ENCODE results near the gene SPATA31D4.
"Not testable (repeated sequence)": the region's sequence is repeated elsewhere in the genome, so short reads cannot be mapped to it uniquely, and the experiment has no call there.

SPATA31D4 gene

DNA sequence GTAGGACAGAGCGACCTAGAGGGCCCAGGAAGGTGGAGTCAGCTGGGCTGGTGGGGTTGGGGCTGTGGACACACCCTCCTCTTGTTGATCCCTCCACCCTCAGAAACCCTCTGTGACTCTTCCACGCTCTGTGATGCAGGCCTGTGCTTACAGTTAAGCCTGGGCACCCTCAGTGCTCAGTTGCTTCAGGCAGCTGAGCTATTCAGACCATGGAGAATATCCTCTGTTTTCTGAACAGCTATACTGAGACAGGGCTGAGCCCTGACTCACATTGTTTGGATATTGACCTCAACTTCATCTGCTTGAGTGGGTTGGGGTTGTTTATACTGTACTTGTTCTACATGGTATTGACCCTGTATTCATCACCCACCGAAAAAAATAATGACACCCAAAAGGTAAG is at the start of gene SPATA31D4:
Gene SPATA31D4 (plus strand): TSS at position 124 of the 400 bp plus-strand sequence. CDS start 86 bp downstream, at position 210.
- DNase-seq (ENCODE audit: extremely low read depth in 1 of 2, low read depth in 1 of 2), result not testable (repeated sequence)

- no peak for DNase-seq (ENCODE audit: extremely low read depth in 1 of 2, low read depth in 1 of 2)
Observed at GRCh38 chr9:81878530-81878929, 49.7 kb upstream of the SPATA31D4 start.

GRCh38 chr9:81879501-81879916 is 48.7 kb upstream of the SPATA31D4 start:
- DNase-seq (ENCODE audit: extremely low read depth in 1 of 2, low read depth in 1 of 2), result no peak

DNA sequence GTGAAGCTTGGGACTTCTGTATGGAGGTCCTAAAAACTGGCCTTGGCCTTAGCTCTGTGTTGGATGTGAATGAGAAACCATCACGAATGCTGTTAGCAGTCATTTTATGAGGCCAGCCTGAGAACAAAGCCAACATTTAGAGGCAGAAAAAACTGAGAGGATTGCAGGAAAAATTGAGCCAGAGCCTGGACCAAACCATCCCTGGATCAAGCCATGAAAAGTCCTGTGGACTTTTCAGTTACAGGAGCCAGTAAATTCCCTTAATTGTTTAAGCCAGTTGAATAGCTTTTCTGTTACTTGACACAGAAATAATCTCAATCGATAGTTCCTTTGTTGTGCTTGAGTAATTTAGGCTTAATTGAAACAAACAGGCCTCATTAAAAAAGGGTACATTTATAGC is 42.6 kb upstream of the SPATA31D4 start:
- no peak for DNase-seq (ENCODE audit: extremely low read depth in 1 of 2, low read depth in 1 of 2)

- no peak for DNase-seq (ENCODE audit: extremely low read depth in 1 of 2, low read depth in 1 of 2)
Observed at GRCh38 chr9:81886665-81887064, 41.6 kb upstream of the SPATA31D4 start.

- no peak for DNase-seq (ENCODE audit: extremely low read depth in 1 of 2, low read depth in 1 of 2)
Observed at GRCh38 chr9:81890104-81890503, 38.1 kb upstream of the SPATA31D4 start.

DNA sequence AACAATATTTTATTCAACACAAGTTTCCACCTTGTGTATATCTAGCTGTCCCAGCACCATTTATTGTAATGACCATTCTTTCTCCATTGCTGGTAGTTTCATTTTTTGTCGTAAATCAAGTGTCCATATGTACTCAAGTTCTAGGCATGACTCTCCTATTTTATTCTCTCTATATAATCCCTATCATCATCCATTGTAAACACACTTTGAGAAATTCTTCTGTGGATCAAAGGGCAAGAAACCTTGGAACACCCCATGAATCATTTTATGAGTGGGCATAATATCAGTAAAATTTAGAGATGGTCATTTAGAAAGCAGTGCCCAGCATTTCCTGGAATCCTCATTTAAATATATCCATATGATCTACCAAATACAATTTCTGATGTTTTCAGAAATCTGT is 35.8 kb upstream of the SPATA31D4 start:
- no peak for DNase-seq (ENCODE audit: extremely low read depth in 1 of 2, low read depth in 1 of 2)

- no peak for DNase-seq (ENCODE audit: extremely low read depth in 1 of 2, low read depth in 1 of 2)
Observed at GRCh38 chr9:81893929-81894328, 34.3 kb upstream of the SPATA31D4 start.

GRCh38 chr9:81894891-81895290 is 33.3 kb upstream of the SPATA31D4 start:
- DNase-seq (ENCODE audit: extremely low read depth in 1 of 2, low read depth in 1 of 2), result no peak

GRCh38 chr9:81896070-81896469 is 32.2 kb upstream of the SPATA31D4 start:
- DNase-seq (ENCODE audit: extremely low read depth in 1 of 2, low read depth in 1 of 2), result no peak

GRCh38 chr9:81898851-81899250 is 29.4 kb upstream of the SPATA31D4 start:
- DNase-seq (ENCODE audit: extremely low read depth in 1 of 2, low read depth in 1 of 2), result no peak

DNA sequence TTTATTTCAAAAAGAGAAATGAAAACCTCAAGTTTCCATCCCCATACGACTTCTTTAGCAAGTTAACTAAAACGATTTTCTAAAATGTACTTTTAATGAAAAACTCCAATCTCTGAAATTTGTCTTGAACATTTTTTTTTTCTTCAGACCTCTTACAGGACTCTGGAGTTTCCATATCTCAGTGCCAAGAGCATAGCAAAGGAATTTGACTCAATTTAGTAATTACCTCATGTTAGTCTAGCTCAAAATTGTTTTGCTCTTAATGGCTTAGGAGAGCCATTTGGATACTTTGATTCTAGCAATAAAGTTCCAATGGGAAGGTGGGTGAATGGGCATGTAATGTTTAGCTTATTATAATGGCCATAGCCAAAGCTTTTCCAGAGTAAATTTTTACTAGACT is 26.0 kb upstream of the SPATA31D4 start:
- no peak for DNase-seq (ENCODE audit: extremely low read depth in 1 of 2, low read depth in 1 of 2)

DNA sequence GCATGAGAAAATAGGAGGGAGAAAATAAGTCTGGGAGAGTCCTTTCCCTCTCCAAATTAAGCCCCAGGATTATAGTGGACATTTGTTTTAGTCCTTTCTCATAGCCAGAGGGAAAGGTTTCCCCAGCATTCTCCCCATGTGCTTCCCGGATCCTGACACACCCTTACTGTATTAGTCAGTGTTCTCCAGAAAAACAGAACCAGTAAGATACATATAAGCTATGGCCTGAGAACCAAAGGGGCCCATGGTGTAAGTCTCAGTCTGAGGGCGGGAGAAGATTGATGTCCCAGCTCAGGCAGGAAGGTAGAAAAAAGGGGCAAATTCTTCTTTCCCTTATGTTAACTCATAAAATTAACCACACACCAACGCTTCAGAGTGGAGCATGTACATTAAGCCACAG is 25.6 kb upstream of the SPATA31D4 start:
- DNase-seq (ENCODE audit: extremely low read depth in 1 of 2, low read depth in 1 of 2), result no peak

GRCh38 chr9:81906671-81907070 is 21.6 kb upstream of the SPATA31D4 start:
- DNase-seq (ENCODE audit: extremely low read depth in 1 of 2, low read depth in 1 of 2), result no peak

GRCh38 chr9:81912135-81912534 is 16.1 kb upstream of the SPATA31D4 start:
- no peak for DNase-seq (ENCODE audit: extremely low read depth in 1 of 2, low read depth in 1 of 2)

GRCh38 chr9:81915801-81916505 is 12.3 kb upstream of the SPATA31D4 start:
- DNase-seq (ENCODE audit: extremely low read depth in 1 of 2, low read depth in 1 of 2), result no peak

GRCh38 chr9:81918507-81918906 is 9.7 kb upstream of the SPATA31D4 start:
- not testable (repeated sequence) for DNase-seq (ENCODE audit: extremely low read depth in 1 of 2, low read depth in 1 of 2)

DNA sequence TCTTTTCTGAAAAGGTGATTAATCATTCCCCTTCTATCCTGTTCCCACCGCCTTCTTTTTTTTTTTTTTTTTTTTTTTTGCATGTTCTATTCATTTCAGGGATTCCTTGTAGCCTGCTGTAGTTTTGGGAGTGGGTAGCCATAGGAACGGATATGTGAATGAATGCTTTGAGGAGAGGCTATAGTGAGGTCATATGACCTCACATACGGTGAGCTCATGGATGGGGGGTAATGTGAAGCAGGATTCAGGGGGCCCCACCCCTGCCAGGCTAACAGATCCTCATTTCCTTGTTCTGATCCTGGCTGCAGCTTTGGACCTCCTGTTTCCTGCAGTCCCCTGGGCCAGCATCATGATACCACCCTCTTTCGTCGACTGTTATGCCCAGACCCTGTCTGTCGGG is 1.9 kb downstream of the SPATA31D4 start:
- not testable (repeated sequence) for DNase-seq (ENCODE audit: extremely low read depth in 1 of 2, low read depth in 1 of 2)

- not testable (repeated sequence) for DNase-seq (ENCODE audit: extremely low read depth in 1 of 2, low read depth in 1 of 2)
Observed at GRCh38 chr9:81933547-81933946, 5.3 kb downstream of the SPATA31D4 start.

- DNase-seq (ENCODE audit: extremely low read depth in 1 of 2, low read depth in 1 of 2), result not testable (repeated sequence)
Observed at GRCh38 chr9:81943393-81943792, 15.2 kb downstream of the SPATA31D4 start, which contains the start of gene SPATA31D3. SPATA31D3 (plus strand) TSS chr9:81943500; CDS start chr9:81943586, 86 bp downstream.

- DNase-seq (ENCODE audit: extremely low read depth in 1 of 2, low read depth in 1 of 2), result not testable (repeated sequence)
Observed at GRCh38 chr9:81948650-81949049, 20.4 kb downstream of the SPATA31D4 start.

GRCh38 chr9:81953096-81953495 is 24.9 kb downstream of the SPATA31D4 start:
- DNase-seq (ENCODE audit: extremely low read depth in 1 of 2, low read depth in 1 of 2), result no peak

- no peak for DNase-seq (ENCODE audit: extremely low read depth in 1 of 2, low read depth in 1 of 2)
Observed at GRCh38 chr9:81955625-81956024, 27.4 kb downstream of the SPATA31D4 start.
